ENCODE data around the gene MRPS27. TPM values are rescaled to one million over a fixed set of nuclear protein-coding genes. Genes with fewer than 3 reads are reported as not detected.

Gene MRPS27
- polyA plus RNA-seq, 1 experiment: 98.3 TPM

- Histone ChIP-seq H3K27me3 (ENCODE audit: control insufficient read depth, insufficient read depth, low read length) (no peaks in the 10 kb centered on the region), H3K9me3 (ENCODE audit: control insufficient read depth, insufficient read depth, low read length) (no peaks in the 10 kb centered on the region), H3K27ac (ENCODE audit: low read depth, low read length) (no peak overlapping the region), H3K4me3 (ENCODE audit: low read depth, low read length) (no peak overlapping the region)
- POLR2A ChIA-PET: no interaction called here
- no peak for TF ChIP-seq CTCF (IDR thresholded peaks at IDR 0.05; ENCODE audit: low read depth, low read length)
- CTCF ChIA-PET: no interaction called here
- no peak for DNase-seq (ENCODE audit: low read depth, low spot score)
These were observed 38.9 kb upstream of the MRPS27 start for GRCh38 chr5:72358925-72359324.

- DNase-seq (ENCODE audit: low read depth, low spot score): no peak
- H3K9me3 ChIP-seq (ENCODE audit: control insufficient read depth, insufficient read depth, low read length): no peaks in the 10 kb centered on the region
- H3K27ac ChIP-seq (ENCODE audit: low read depth, low read length): no peak overlapping the region
- CTCF ChIA-PET: interaction anchor here (0.6 to 2.4 kb wide), 11 partner anchors 10 to 573 kb away, joined by 3 to 12 read pairs (median 3); no protein-coding TSS in a partner anchor
- H3K27me3 ChIP-seq (ENCODE audit: control insufficient read depth, insufficient read depth, low read length): no peaks in the 10 kb centered on the region
- POLR2A ChIA-PET: no interaction called here
- H3K4me3 ChIP-seq (ENCODE audit: low read depth, low read length): no peak overlapping the region
- TF ChIP-seq CTCF (IDR thresholded peaks at IDR 0.05; ENCODE audit: low read depth, low read length): no peak
These were observed 36.3 kb upstream of the MRPS27 start for GRCh38 chr5:72356361-72356760.

- no peak overlapping the region for H3K27ac ChIP-seq (ENCODE audit: low read depth, low read length)
- no peak overlapping the region for H3K4me3 ChIP-seq (ENCODE audit: low read depth, low read length)
- ChIA-PET POLR2A (no interaction called here), CTCF (interaction anchor here (0.6 to 2.4 kb wide), 10 partner anchors 10 to 572 kb away, joined by 3 to 12 read pairs (median 3); no protein-coding TSS in a partner anchor)
- H3K27me3 ChIP-seq (ENCODE audit: control insufficient read depth, insufficient read depth, low read length): no peaks in the 10 kb centered on the region
- DNase-seq (ENCODE audit: low read depth, low spot score): no peak
- peak; percentile 32; the same call in 1 of the 2 replicates for TF ChIP-seq CTCF (IDR thresholded peaks at IDR 0.05; ENCODE audit: low read depth, low read length)
- no peaks in the 10 kb centered on the region for H3K9me3 ChIP-seq (ENCODE audit: control insufficient read depth, insufficient read depth, low read length)
These were observed 35.8 kb upstream of the MRPS27 start for GRCh38 chr5:72355706-72356299.

- TF ChIP-seq CTCF (IDR thresholded peaks at IDR 0.05; ENCODE audit: low read depth, low read length): no peak
- H3K4me3 ChIP-seq (ENCODE audit: low read depth, low read length): no peak overlapping the region
- H3K9me3 ChIP-seq (ENCODE audit: control insufficient read depth, insufficient read depth, low read length): no peaks in the 10 kb centered on the region
- H3K27ac ChIP-seq (ENCODE audit: low read depth, low read length): no peak overlapping the region
- no peaks in the 10 kb centered on the region for H3K27me3 ChIP-seq (ENCODE audit: control insufficient read depth, insufficient read depth, low read length)
- DNase-seq (ENCODE audit: low read depth, low spot score): peak; percentile 47
- ChIA-PET CTCF (interaction anchor here (1.0 kb wide), 1 partner anchor 171 kb away, joined by 5 read pairs; no protein-coding TSS in a partner anchor), POLR2A (no interaction called here)
These were observed 33.0 kb upstream of the MRPS27 start for GRCh38 chr5:72353046-72353445.

GRCh38 chr5:72352616-72353015 is 32.6 kb upstream of the MRPS27 start:
- ChIA-PET POLR2A (no interaction called here), CTCF (no interaction called here)
- no peak for TF ChIP-seq CTCF (IDR thresholded peaks at IDR 0.05; ENCODE audit: low read depth, low read length)
- Histone ChIP-seq H3K27ac (ENCODE audit: low read depth, low read length) (no peak overlapping the region), H3K27me3 (ENCODE audit: control insufficient read depth, insufficient read depth, low read length) (no peaks in the 10 kb centered on the region), H3K9me3 (ENCODE audit: control insufficient read depth, insufficient read depth, low read length) (no peaks in the 10 kb centered on the region), H3K4me3 (ENCODE audit: low read depth, low read length) (no peak overlapping the region)
- DNase-seq (ENCODE audit: low read depth, low spot score): no peak

All from AG04450 (cell line).